ENCODE data around the gene UST.

- TF ChIP-seq CHD2 (IDR thresholded peaks at IDR 0.05; ENCODE audit: low read length): no peak
- no peak for TF ChIP-seq CTCF (IDR thresholded peaks at IDR 0.05; ENCODE audit: control extremely low read depth in 1 of 3, insufficient read depth in 1 of 3, low read depth in 1 of 3, low read length in 3 of 3)
- TF ChIP-seq TCF12 (IDR thresholded peaks at IDR 0.05; ENCODE audit: low read depth, low read length): no peak
- no peak for TF ChIP-seq HDAC6 (IDR thresholded peaks at IDR 0.05; ENCODE audit: low read depth, low read length)
- TF ChIP-seq E2F6 (IDR thresholded peaks at IDR 0.05): no peak
- no peak for TF ChIP-seq CBX5 (IDR thresholded peaks at IDR 0.05; ENCODE audit: low read depth, low read length)
- TF ChIP-seq CHD7 (IDR thresholded peaks at IDR 0.05; ENCODE audit: insufficient replicate concordance, low read length): no peak
- no peak for TF ChIP-seq POLR2A (IDR thresholded peaks at IDR 0.05; ENCODE audit: control extremely low read depth in 1 of 2, low read depth in 2 of 2, low read length in 2 of 2)
- no peak for TF ChIP-seq TAF1 (IDR thresholded peaks at IDR 0.05; ENCODE audit: low read depth, low read length)
Observed at GRCh38 chr6:148989585-148989984, 242.8 kb downstream of the UST start.

Measured in H1 (cell line).